ENCODE data around the gene ACSL1. TPM values are rescaled to one million over a fixed set of nuclear protein-coding genes. Genes with fewer than 3 reads are reported as not detected.

The ACSL1 gene
- total RNA-seq, 1 donor from 2014 or later: 6.4 TPM

DNA sequence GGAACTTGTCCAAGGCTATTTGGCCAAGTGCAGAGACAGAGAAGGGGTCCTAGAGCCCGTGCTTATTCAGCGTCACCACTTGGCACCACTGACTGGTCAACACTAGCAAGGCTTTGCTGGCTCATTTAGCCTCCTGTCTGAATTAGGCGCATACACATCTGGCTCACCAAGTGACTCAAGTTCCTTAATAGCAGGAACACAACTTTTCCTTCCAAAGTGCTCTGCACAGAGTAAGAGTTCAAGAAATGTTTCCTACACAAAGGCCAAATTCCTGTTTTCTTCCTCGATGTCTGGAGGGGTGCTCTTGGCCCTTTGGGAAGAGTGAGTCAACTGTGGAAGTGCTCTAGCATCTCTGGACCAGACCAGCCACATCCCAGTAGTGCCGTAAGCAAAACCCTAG is 65.1 kb downstream of the ACSL1 start:
- no peaks in the 10 kb centered on the region for H3K9me3 Mint-ChIP-seq (ENCODE audit: low read depth)
- no peak overlapping the region for H3K27ac Mint-ChIP-seq
- H3K4me3 Mint-ChIP-seq (ENCODE audit: low read depth): no peak overlapping the region
- no peaks in the 10 kb centered on the region for H3K4me1 Mint-ChIP-seq (ENCODE audit: low read depth)
- peaks cover 3% of the 10 kb centered on the region for H3K27me3 Mint-ChIP-seq
- no peaks in the 10 kb centered on the region for H3K36me3 Mint-ChIP-seq (ENCODE audit: insufficient read depth)
- no peak for DNase-seq (ENCODE audit: low spot score, unreplicated experiment)
- TF ChIP-seq, protein P1, sequence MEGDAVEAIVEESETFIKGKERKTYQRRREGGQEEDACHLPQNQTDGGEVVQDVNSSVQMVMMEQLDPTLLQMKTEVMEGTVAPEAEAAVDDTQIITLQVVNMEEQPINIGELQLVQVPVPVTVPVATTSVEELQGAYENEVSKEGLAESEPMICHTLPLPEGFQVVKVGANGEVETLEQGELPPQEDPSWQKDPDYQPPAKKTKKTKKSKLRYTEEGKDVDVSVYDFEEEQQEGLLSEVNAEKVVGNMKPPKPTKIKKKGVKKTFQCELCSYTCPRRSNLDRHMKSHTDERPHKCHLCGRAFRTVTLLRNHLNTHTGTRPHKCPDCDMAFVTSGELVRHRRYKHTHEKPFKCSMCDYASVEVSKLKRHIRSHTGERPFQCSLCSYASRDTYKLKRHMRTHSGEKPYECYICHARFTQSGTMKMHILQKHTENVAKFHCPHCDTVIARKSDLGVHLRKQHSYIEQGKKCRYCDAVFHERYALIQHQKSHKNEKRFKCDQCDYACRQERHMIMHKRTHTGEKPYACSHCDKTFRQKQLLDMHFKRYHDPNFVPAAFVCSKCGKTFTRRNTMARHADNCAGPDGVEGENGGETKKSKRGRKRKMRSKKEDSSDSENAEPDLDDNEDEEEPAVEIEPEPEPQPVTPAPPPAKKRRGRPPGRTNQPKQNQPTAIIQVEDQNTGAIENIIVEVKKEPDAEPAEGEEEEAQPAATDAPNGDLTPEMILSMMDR (IDR thresholded peaks at IDR 0.05; ENCODE audit: unreplicated experiment): no peak

DNA sequence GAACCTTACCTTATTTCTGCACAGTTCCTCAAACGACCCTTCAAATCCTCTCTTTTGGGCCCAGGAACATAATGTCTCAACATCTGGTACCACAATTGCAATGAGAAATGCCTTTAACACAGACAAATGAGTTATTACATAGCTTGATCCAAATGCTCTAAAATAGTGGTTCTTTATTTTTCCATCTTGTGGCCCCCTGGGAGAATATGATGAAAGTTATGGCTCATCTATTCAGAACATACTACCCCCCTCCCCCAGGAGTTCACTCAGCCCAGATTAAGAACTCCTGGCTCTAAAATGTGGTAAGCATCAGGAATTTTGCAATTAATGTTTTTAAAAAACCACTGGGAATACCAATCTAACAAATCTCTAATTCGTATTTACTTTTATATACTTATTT is 68.0 kb downstream of the ACSL1 start:
- Mint-ChIP-seq H3K4me1 (ENCODE audit: low read depth) (no peaks in the 10 kb centered on the region), H3K36me3 (ENCODE audit: insufficient read depth) (no peaks in the 10 kb centered on the region), H3K27me3 (no peaks in the 10 kb centered on the region), H3K9me3 (ENCODE audit: low read depth) (no peaks in the 10 kb centered on the region), H3K4me3 (ENCODE audit: low read depth) (no peak overlapping the region), H3K27ac (no peak overlapping the region)
- TF ChIP-seq, protein P1 (IDR thresholded peaks at IDR 0.05; ENCODE audit: unreplicated experiment): no peak
- DNase-seq (ENCODE audit: low spot score, unreplicated experiment): no peak

DNA sequence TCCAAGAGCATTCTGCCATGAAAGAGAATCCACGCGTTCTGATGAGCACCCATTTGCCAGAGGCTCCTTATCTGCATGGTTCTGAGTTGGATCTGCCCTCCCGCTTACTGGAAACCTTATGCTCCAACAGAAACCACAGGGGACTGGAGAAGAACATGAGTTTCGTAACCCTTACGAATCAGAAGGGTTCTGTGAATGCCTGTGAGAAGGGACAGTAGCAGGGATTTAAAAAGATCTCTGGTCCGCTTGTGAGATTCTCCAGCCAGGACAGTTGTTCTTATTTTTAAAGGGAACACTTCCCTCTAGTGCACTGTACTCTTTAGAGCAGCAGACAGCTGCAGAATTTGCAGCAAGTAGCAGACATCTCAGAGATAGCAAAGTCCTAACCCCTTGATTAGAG is 69.4 kb downstream of the ACSL1 start:
- Mint-ChIP-seq H3K9me3 (ENCODE audit: low read depth) (no peaks in the 10 kb centered on the region), H3K4me1 (ENCODE audit: low read depth) (peaks cover 1% of the 10 kb centered on the region), H3K27me3 (peaks cover 3% of the 10 kb centered on the region), H3K4me3 (ENCODE audit: low read depth) (no peak overlapping the region), H3K27ac (no peak overlapping the region), H3K36me3 (ENCODE audit: insufficient read depth) (no peaks in the 10 kb centered on the region)
- TF ChIP-seq, protein P1 (IDR thresholded peaks at IDR 0.05; ENCODE audit: unreplicated experiment): no peak
- no peak for DNase-seq (ENCODE audit: low spot score, unreplicated experiment)

DNA sequence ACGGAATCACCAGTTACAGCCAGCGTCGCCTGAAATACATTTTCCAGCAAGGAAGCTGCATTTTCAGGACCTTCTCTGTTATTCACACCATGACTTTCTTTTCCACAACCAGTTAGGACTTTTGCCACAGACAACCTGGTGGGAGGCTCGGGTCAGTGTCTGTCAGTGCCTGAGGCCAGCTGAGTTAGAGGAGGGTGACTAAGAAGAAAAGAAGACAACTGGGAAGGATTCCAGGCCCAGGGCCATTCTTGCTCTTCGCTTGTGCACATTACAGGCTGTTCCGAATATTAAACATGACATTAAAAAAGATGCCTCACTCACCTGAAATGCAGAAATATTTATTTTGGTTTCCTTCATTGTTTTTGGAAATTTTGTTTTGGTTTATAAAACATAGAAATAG is 70.5 kb downstream of the ACSL1 start:
- peaks cover 9% of the 10 kb centered on the region for H3K27me3 Mint-ChIP-seq
- peaks cover 8% of the 10 kb centered on the region for H3K4me1 Mint-ChIP-seq (ENCODE audit: low read depth)
- no peak overlapping the region for H3K27ac Mint-ChIP-seq
- H3K4me3 Mint-ChIP-seq (ENCODE audit: low read depth): no peak overlapping the region
- TF ChIP-seq, protein P1 (IDR thresholded peaks at IDR 0.05; ENCODE audit: unreplicated experiment): no peak
- DNase-seq (ENCODE audit: low spot score, unreplicated experiment): no peak
- H3K9me3 Mint-ChIP-seq (ENCODE audit: low read depth): no peaks in the 10 kb centered on the region
- no peaks in the 10 kb centered on the region for H3K36me3 Mint-ChIP-seq (ENCODE audit: insufficient read depth)

DNA sequence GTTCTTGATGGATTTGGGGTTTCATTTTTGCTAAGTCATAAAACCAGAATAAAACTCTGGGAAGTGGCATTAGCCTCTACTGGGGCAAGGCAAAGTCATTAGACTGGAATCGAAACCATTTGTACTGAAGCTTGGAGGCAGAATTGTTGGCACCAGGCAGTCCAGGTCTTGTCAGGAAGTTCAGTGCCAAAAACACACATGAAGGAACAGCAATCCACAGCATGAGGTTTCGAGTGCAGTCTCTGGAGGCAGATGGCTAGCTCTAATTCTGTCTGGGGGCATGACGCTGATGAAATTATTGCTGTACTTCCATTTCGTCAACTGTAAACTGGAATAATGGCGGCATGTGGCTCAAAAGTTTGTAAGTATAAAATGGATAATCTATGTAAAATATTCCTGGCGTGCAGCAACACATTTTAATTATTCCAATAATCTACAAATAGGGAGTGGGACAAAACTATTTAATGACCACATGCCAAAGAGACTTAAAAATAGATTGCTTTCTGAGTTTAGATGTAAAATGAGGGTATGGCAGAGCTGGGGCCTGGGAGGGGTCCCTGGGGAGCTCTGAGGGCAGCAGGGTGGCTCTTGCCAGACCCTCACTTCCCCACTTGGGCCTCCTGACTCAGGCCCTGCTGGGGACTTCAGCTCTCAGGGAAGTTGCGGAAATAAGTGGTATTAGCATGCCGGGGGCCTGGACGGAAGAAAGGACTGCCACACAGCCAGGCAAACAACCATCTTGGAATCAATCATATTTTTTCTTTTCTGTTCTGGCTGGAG is 73.1 kb downstream of the ACSL1 start:
- no peaks in the 10 kb centered on the region for H3K9me3 Mint-ChIP-seq (ENCODE audit: low read depth)
- H3K4me3 Mint-ChIP-seq (ENCODE audit: low read depth): no peak overlapping the region
- DNase-seq (ENCODE audit: low spot score, unreplicated experiment): no peak
- H3K27me3 Mint-ChIP-seq: peaks cover 9% of the 10 kb centered on the region
- H3K27ac Mint-ChIP-seq: no peak overlapping the region
- peaks cover 13% of the 10 kb centered on the region for H3K4me1 Mint-ChIP-seq (ENCODE audit: low read depth)
- no peaks in the 10 kb centered on the region for H3K36me3 Mint-ChIP-seq (ENCODE audit: insufficient read depth)
- TF ChIP-seq, protein P1 (IDR thresholded peaks at IDR 0.05; ENCODE audit: unreplicated experiment): no peak
